HL-60 (cell line): ENCODE data around the gene DCLK2.

Source experiments
- DNase-seq, 2 experiments: peaks; one replicate each; pipeline ENCODE4 v3.0.0-alpha.2; 2010 to 2020; ENCODE audit warnings: low read depth in 1 of 2, low spot score in 1 of 2
- H3K27ac ChIP-seq: fragments of 250-450 bp; sonication (Bioruptor Pico); replicated peaks from 2 replicates; pipeline ENCODE4 v1.5.1; 2020; ENCODE audit warnings: mild to moderate bottlenecking, moderate library complexity
- H3K27me3 ChIP-seq: fragments of 250-450 bp; sonication (Bioruptor Pico); 2 replicates; pipeline ENCODE4 v1.5.1; 2021; ENCODE audit warnings: mild to moderate bottlenecking, moderate library complexity; ENCODE audit not compliant: insufficient read depth, poor library complexity, severe bottlenecking
- H3K4me3 ChIP-seq: replicated peaks from 2 replicates; pipeline ENCODE4 v1.5.1; 2011; ENCODE audit warnings: mild to moderate bottlenecking, control low read depth, low read length; ENCODE audit not compliant: insufficient read depth
- GABPA ChIP-seq: IDR thresholded peaks from 2 replicates; pipeline ENCODE4 v1.6.1; 2012; ENCODE audit warnings: low read depth
- POLR2AphosphoS5 ChIP-seq: IDR thresholded peaks from 2 replicates; pipeline ENCODE4 v1.6.1; 2012; ENCODE audit warnings: low read depth
- SPI1 ChIP-seq: IDR thresholded peaks from 2 replicates; pipeline ENCODE4 v1.6.1; 2012; ENCODE audit warnings: low read depth, mild to moderate bottlenecking, borderline replicate concordance
- TF ChIP-seq, protein P1 (sequence below): IDR thresholded peaks from one replicate; pipeline ENCODE4 v1.5.1; 2011; ENCODE audit warnings: low read length, control low read depth, inconsistent platforms; ENCODE audit not compliant: insufficient read depth
- TF ChIP-seq, protein P2 (sequence below): IDR thresholded peaks from 2 replicates; pipeline ENCODE4 v1.6.1; 2012; ENCODE audit warnings: low read depth; ENCODE audit not compliant: insufficient replicate concordance

The DCLK2 gene

GRCh38 chr4:150219841-150220240, 141.6 kb downstream of the DCLK2 start:
- H3K27me3 ChIP-seq: no peaks in the 10 kb centered on the region
- no peak overlapping the region for H3K4me3 ChIP-seq
- no peak overlapping the region for H3K27ac ChIP-seq
- TF ChIP-seq GABPA (no peak), POLR2AphosphoS5 (no peak)
- TF ChIP-seq, protein P1, sequence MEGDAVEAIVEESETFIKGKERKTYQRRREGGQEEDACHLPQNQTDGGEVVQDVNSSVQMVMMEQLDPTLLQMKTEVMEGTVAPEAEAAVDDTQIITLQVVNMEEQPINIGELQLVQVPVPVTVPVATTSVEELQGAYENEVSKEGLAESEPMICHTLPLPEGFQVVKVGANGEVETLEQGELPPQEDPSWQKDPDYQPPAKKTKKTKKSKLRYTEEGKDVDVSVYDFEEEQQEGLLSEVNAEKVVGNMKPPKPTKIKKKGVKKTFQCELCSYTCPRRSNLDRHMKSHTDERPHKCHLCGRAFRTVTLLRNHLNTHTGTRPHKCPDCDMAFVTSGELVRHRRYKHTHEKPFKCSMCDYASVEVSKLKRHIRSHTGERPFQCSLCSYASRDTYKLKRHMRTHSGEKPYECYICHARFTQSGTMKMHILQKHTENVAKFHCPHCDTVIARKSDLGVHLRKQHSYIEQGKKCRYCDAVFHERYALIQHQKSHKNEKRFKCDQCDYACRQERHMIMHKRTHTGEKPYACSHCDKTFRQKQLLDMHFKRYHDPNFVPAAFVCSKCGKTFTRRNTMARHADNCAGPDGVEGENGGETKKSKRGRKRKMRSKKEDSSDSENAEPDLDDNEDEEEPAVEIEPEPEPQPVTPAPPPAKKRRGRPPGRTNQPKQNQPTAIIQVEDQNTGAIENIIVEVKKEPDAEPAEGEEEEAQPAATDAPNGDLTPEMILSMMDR: no peak
- DNase-seq: no peak

GRCh38 chr4:150224896-150225591, 146.8 kb downstream of the DCLK2 start:
- Histone ChIP-seq H3K27me3 (no peaks in the 10 kb centered on the region), H3K4me3 (no peak overlapping the region), H3K27ac (no peak overlapping the region)
- TF ChIP-seq, protein P2, sequence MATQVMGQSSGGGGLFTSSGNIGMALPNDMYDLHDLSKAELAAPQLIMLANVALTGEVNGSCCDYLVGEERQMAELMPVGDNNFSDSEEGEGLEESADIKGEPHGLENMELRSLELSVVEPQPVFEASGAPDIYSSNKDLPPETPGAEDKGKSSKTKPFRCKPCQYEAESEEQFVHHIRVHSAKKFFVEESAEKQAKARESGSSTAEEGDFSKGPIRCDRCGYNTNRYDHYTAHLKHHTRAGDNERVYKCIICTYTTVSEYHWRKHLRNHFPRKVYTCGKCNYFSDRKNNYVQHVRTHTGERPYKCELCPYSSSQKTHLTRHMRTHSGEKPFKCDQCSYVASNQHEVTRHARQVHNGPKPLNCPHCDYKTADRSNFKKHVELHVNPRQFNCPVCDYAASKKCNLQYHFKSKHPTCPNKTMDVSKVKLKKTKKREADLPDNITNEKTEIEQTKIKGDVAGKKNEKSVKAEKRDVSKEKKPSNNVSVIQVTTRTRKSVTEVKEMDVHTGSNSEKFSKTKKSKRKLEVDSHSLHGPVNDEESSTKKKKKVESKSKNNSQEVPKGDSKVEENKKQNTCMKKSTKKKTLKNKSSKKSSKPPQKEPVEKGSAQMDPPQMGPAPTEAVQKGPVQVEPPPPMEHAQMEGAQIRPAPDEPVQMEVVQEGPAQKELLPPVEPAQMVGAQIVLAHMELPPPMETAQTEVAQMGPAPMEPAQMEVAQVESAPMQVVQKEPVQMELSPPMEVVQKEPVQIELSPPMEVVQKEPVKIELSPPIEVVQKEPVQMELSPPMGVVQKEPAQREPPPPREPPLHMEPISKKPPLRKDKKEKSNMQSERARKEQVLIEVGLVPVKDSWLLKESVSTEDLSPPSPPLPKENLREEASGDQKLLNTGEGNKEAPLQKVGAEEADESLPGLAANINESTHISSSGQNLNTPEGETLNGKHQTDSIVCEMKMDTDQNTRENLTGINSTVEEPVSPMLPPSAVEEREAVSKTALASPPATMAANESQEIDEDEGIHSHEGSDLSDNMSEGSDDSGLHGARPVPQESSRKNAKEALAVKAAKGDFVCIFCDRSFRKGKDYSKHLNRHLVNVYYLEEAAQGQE: no peak
- TF ChIP-seq SPI1 (no peak), GABPA (no peak), POLR2AphosphoS5 (no peak)
- TF ChIP-seq, protein P1: no peak
- DNase-seq: no peak

DNA sequence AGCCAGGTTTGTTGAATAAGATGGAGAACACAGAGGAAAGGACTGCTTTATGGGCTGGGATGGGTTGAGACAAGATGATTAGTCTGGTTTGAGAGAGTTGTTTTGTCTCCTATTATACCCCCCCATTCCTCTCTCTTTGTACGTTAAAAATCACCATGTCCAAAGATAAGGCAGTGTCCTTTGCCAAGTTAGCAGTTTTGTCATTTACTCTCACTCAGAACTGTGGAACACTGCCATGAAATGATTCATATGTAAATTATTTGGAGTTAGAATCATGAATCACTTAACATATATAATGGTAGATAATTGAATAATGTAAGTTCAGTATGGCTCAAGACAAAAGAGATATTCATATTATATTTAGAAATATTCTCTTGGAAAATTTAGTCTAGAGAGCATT, 151.3 kb downstream of the DCLK2 start:
- TF ChIP-seq POLR2AphosphoS5 (no peak), GABPA (no peak), SPI1 (no peak)
- TF ChIP-seq, protein P2: no peak
- TF ChIP-seq, protein P1: no peak
- Histone ChIP-seq H3K4me3 (no peak overlapping the region), H3K27me3 (no peaks in the 10 kb centered on the region), H3K27ac (no peak overlapping the region)
- DNase-seq: no peak

DNA sequence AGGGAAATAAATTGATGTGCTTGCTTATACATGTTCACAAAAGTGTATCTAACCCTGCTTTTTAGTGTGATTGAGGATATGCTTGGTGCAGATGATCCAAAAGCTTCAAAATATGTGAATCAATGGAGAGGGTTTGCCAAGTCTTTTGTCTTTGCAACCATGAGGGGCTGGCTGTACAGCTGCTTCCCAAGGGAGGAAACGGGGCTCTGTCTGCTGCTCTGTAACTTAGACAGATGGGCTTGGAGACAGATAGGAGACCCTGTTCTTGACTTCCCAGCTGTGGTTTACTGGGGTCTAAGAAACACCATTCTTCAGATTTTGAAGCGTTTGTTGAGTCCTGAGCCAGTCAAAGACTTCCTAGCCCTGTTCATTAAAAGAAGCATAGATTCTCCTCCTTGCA, 152.3 kb downstream of the DCLK2 start:
- H3K4me3 ChIP-seq: no peak overlapping the region
- H3K27me3 ChIP-seq: no peaks in the 10 kb centered on the region
- TF ChIP-seq, protein P1: no peak
- TF ChIP-seq POLR2AphosphoS5 (no peak), GABPA (no peak), SPI1 (no peak)
- TF ChIP-seq, protein P2: no peak
- DNase-seq: no peak
- no peak overlapping the region for H3K27ac ChIP-seq
